Midbrain (tissue), 1 donor: ENCODE results near the gene SYTL1.

Experiments used
- DNase-seq: peaks from one replicate; lab custom pipeline; 2025; lab: John Stamatoyannopoulos, UW

The SYTL1 gene

GRCh38 chr1:27348861-27349783, 7.3 kb downstream of the SYTL1 start:
- no peak for DNase-seq

DNA sequence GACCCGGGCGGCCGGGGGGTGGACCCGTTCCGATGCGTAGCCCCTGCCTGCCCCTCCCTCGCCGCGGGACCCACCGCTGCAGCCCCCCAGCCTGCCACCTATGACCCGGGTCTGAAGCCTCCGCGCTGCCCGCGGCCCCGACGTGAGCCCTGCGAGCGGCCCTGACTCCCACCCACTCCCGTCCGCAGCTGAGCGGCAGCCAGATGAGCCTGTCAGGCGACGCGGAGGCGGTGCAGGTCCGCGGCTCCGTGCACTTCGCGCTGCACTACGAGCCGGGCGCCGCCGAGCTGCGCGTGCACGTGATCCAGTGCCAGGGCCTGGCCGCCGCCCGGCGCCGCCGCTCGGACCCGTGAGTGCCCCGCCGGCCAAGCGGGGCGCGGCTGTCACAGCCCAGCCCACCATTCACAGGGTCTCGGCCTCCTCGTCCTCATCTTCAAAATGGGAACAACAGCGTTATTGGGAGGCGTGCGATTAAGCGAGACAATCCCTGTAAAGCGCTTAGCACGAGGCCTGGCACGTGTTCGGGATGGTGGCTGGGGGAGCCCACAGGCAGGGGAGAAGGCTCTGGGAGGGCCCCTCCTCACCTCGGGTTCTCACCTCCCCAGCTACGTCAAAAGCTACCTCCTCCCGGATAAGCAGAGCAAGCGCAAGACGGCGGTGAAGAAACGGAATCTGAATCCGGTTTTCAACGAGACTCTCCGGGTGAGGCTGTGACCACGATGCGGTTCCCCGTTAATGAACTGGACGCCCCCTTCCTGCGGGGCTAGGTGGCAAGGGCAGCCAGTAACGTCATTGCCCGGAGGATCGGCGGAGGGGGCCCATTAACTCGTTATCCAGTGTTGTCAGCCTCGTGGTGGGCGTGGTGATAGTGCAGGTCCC, 8.2 kb downstream of the SYTL1 start:
- no peak for DNase-seq

DNA sequence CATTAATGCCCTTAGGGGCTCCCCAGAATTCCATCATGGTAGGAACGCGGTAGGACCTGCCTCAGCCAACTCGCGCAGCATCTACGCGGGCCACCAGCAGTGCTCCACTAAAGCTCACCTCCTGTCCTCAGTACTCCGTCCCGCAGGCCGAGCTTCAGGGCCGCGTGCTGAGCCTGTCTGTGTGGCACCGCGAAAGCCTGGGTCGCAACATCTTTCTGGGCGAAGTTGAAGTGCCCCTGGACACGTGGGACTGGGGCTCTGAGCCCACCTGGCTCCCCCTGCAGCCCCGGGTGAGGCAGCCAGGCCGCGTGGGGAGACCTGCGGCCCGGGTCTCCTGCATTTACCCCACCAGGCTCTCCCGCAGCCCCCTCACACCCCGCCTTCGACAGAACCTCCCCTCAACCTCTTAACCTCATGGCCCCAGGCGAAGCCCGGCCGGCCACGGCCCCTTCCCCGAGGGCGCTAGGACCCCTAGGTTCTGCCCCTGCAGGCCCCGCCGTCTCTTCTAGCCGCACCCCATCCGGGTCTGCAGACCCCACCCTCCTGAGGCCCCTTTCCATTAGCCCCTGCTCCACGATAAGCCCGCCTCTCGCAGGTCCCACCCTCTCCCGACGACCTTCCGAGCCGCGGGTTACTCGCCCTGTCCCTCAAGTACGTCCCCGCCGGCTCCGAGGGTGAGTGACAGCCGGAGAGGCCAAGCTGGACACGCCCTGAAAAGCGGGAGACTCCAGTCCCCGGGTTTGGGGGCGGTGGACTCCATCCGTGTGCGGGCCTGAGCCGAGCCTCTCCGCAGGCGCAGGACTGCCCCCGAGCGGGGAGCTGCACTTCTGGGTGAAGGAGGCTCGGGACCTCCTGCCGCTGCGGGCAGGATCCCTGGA, 9.1 kb downstream of the SYTL1 start:
- no peak for DNase-seq

- DNase-seq: no peak
Measured at GRCh38 chr1:27351541-27352107, 9.8 kb downstream of the SYTL1 start.

- DNase-seq: no peak
Measured at GRCh38 chr1:27353166-27353565, 11.3 kb downstream of the SYTL1 start.

DNA sequence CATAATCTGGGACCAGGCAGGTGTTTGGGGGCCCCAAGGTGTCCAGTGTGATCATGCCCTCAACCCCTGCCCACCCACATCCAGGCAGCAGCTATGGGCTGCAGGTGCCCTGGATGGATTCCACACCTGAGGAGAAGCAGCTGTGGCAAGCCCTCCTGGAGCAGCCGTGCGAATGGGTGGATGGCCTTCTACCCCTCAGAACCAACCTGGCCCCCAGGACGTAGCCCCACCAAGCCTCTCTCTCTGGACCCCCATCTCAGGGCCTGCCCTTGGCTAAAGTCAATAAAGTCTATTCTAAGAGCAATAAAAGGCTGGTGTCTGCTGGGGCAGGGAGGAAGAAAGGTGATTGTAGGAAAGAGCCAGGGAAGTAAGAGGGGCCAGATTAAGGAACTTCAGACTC, 11.8 kb downstream of the SYTL1 start:
- DNase-seq: no peak

DNA sequence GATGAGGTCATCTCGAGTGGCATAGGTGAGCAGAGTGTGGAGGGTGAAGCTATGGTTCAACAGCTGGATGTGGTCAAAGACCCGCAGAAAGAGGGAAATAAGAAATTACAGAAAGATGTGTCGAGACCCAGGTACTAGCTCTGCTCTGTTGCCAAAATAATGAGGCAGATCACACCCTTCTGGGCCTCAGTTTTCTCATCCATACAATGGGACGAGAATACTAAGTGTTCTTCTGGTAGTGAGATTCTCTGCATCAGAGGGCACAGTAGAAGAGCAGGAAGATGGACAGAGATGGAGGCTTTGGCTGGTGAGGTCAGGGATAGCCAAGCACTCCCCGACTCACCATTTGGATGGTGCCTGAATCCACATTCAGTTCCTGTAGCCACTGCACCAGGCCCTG, 13.9 kb downstream of the SYTL1 start:
- no peak for DNase-seq

DNA sequence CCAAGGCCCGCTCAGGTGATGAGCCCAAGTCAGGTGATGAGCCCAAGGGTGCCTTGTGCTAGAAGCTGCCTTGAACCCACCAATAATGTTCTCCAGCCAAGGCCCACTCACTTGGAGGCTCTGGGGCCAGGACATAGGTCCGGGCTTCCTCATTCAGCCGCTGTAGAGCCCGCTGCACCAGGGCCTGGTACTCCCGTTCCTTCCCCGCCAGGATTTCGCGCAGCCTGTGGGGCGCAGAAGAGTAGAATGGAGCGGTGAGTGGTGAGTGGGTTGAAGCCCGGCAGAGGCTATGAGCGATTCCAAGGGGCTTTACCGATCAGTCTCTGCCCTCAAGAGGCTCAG, 14.4 kb downstream of the SYTL1 start:
- DNase-seq: no peak

DNA sequence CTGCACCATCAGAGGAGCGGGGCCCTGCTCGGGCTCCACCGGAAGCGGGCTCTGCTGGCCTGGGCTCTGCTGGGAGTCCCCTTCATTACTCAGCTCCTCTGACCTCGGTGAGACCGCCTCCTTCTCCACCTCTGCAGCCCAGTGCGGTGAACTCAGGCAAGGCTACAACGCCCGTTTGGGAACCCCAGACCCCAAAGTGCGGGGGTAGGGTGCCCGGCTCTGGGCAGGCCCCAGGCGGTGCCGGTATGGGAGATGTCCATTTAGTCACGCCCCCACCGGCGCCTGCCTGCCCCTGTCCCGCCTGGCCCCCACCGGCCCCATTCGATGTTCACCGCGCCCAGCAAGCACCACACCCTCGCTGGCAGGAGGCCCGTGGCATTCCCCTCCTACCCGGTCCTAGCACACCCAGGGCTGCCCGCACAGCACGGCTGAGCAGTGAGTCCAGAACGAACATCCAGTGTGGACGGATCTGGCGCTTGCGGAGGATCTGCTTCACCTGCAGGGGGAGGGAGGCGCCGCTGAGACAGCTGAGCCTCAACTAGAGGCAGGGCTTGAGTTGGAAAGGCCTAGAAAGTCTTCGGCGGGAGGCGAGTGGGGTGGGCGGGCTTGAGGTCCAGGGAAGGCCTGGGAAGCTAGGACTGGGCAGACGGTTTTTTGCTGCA, 14.9 kb downstream of the SYTL1 start:
- DNase-seq: no peak

- DNase-seq: peak; percentile 28
Measured at GRCh38 chr1:27357281-27358037, 15.6 kb downstream of the SYTL1 start.

- DNase-seq: no peak
Measured at GRCh38 chr1:27358038-27358927, 16.5 kb downstream of the SYTL1 start.

DNA sequence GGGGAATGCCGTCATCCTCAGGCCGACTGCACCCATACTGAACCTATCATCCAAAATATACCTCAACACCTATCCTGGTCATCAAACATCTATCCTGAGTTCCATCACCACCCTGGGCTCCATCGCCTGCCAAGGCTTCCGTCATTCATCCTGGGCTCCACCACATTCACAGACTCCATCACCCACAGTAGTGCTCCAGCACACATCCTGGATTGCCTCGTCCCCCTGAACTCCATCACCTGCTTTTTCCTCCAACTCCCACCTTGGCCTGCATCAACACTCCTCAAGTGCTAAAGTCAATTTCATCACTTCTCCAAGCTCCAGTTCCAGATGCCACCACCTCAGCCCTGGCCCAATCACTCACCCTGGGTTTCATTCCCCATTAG, 17.1 kb downstream of the SYTL1 start:
- no peak for DNase-seq

- no peak for DNase-seq
Measured at GRCh38 chr1:27359822-27360158, 18.0 kb downstream of the SYTL1 start.

- no peak for DNase-seq
Measured at GRCh38 chr1:27360159-27361043, 18.6 kb downstream of the SYTL1 start.

- no peak for DNase-seq
Measured at GRCh38 chr1:27361044-27361402, 19.2 kb downstream of the SYTL1 start.

- no peak for DNase-seq
Measured at GRCh38 chr1:27361553-27361952, 19.7 kb downstream of the SYTL1 start.

DNA sequence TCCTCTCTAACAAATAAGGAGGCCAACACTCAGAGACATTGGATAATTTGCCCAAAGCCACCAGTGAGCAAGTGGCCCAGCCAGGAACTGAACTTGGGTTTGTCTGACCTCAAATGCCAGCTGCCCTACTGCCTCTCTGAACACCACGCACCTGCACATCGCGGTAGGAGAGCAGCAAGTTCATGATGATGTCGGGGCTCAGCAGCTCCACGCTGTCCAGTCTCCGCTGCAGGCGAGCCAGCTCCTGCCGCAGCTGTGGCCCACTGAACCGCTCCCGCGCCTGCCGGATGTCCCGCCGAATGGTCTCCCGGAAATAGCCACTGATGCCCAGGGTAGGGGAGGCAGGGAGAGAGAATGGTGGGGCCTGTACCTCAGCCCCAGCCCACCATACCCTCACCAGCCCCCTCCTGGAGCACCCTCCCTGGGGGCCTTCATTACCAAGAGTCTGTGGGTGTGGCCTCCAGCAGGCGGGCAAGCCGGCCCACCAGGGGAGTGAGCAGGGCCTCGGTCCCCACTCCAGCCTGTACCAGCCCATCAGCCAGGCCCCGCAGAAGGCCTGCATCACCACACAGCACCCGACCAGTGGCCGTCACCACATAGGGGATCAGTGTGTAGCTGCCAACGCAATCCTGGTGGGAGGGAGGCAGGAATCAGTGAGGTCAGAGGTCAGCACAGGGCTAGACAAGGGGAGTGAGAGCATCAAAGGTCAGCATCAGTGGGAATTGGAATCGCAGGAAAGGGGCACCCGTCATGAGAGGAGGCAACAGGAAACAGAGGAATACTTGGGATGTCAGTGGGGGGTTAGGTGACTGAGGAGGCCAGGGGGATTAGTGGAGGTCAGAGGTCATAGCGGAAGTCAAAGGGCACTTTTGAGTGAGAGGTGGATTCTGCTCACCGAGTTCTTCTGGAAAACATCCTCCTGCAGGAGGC, 22.2 kb downstream of the SYTL1 start:
- no peak for DNase-seq
